K562 (cell line): Measurements from ENCODE around the gene ADAM8. TPM values are rescaled to one million over a fixed set of nuclear protein-coding genes. Genes with fewer than 3 reads are reported as not detected.

Experiments used
- ATAC-seq: fragments of 200-7000 bp; cut with Tn5 transposase; 3 replicates; pipeline ENCODE4 v1.9.1; 2020; ENCODE audit warnings: moderate library complexity
- BruUV-seq: library from RNA; stranded (reverse); fragments of 400-500 nt; replicated peaks from 2 replicates; lab custom pipeline; 2021; lab: Mats Ljungman, UMichigan
- CTCF ChIA-PET: fragments of 300-600 bp; formaldehyde crosslinking; extraction: SDS; loops from one replicate; lab custom pipeline; 2021; ENCODE audit warnings: low intra/inter-chr PET ratio; lab: Yijun Ruan, JAX
- POLR2A ChIA-PET: fragments of 300-600, 350-650 bp; sonication (Branson Sonifier 250); formaldehyde crosslinking; extraction: SDS; loops from one replicate; lab custom pipeline; 2021; ENCODE audit warnings: antibody characterized with exemption, inconsistent platforms; lab: Yijun Ruan, JAX
- DNase-seq, 4 experiments: peaks; one replicate each; pipeline versions ENCODE4 v3.0.0 to v3.0.0-alpha.2; 2011 to 2018; ENCODE audit warnings: low spot score in 3 of 4, mixed read lengths in 3 of 4; ENCODE audit errors: extremely low read depth in 1 of 4
- FAIRE-seq: peaks from 2 replicates; lab custom pipeline; 2011; peaks lifted over from hg19 to GRCh38; lab: Jason Lieb, UNC
- H2AFZ ChIP-seq: 2 replicates; pipeline ENCODE4 v1.6.0; 2011; ENCODE audit warnings: low read depth, low read length, control low read depth, inconsistent platforms
- H3K27ac ChIP-seq: fragments of 200-600 bp; 3 replicates; pipeline ENCODE4 v1.8.0; 2011; ENCODE audit warnings: low read depth, mild to moderate bottlenecking, control low read depth, inconsistent platforms, low read length, moderate library complexity, mixed read lengths; ENCODE audit errors: extremely low read depth
- H3K27me3 ChIP-seq, 2 experiments: fragments of 300-600 bp in 1 of 2; 2 replicates in 1 of 2; 3 replicates in 1 of 2; pipeline versions ENCODE4 v1.6.0 to v1.8.0; 2011; ENCODE audit warnings: inconsistent platforms in 2 of 2, low read length in 2 of 2, mild to moderate bottlenecking in 1 of 2, mixed read lengths in 1 of 2, moderate library complexity in 1 of 2; ENCODE audit not compliant: control insufficient read depth in 2 of 2, insufficient read depth in 2 of 2
- H3K36me3 ChIP-seq: fragments of 300-600 bp; 3 replicates; pipeline ENCODE4 v1.8.0; 2011; ENCODE audit warnings: mild to moderate bottlenecking, low read length, inconsistent platforms; ENCODE audit not compliant: control insufficient read depth, insufficient read depth
- H3K4me1 ChIP-seq, 2 experiments: fragments of 200-600 bp in 1 of 2; replicated peaks in 1 of 2; 2 replicates in 1 of 2; 3 replicates in 1 of 2; pipeline versions ENCODE4 v1.5.1 to v1.8.0; 2011; ENCODE audit warnings: inconsistent platforms in 2 of 2, low read length in 2 of 2, mild to moderate bottlenecking in 1 of 2, mixed read lengths in 1 of 2, moderate library complexity in 1 of 2; ENCODE audit not compliant: control insufficient read depth in 2 of 2, insufficient read depth in 2 of 2
- H3K4me2 ChIP-seq: 2 replicates; pipeline ENCODE4 v1.6.1; 2011; ENCODE audit warnings: low read length, control low read depth, inconsistent platforms, mixed read lengths; ENCODE audit not compliant: insufficient read depth
- H3K4me3 ChIP-seq: fragments of 200-600 bp; sonication (generic), shearing (Covaris generic); 2 replicates; pipeline ENCODE4 v1.5.1; 2016; ENCODE audit warnings: control low read depth, inconsistent platforms
- H3K79me2 ChIP-seq: fragments of 200-600 bp; 3 replicates; pipeline ENCODE4 v1.8.0; 2011; ENCODE audit warnings: low read length, inconsistent platforms; ENCODE audit not compliant: control insufficient read depth, insufficient read depth
- H3K9ac ChIP-seq, 2 experiments: 2 replicates each; pipeline versions ENCODE4 v1.6.0 to v1.6.1; 2011; ENCODE audit warnings: low read depth in 2 of 2, low read length in 2 of 2, control low read depth in 1 of 2, inconsistent platforms in 1 of 2, mild to moderate bottlenecking in 1 of 2, mixed read lengths in 1 of 2; ENCODE audit not compliant: insufficient read depth in 1 of 2
- H3K9me1 ChIP-seq: one replicate; pipeline ENCODE4 v1.6.0; 2011; ENCODE audit warnings: inconsistent platforms, mild to moderate bottlenecking, low read length, moderate library complexity; ENCODE audit not compliant: control insufficient read depth, insufficient read depth
- H3K9me3 ChIP-seq: replicated peaks from 2 replicates; pipeline ENCODE4 v1.5.1; 2011; ENCODE audit warnings: low read depth, low read length, inconsistent platforms; ENCODE audit not compliant: control insufficient read depth, insufficient read depth
- H4K20me1 ChIP-seq: replicated peaks from 2 replicates; pipeline ENCODE4 v1.6.1; 2011; ENCODE audit warnings: low read length, inconsistent platforms, mixed read lengths; ENCODE audit not compliant: control insufficient read depth, insufficient read depth
- CLOCK ChIP-seq: fragments of 250-450 bp; sonication (Bioruptor Pico); IDR thresholded peaks from 2 replicates; pipeline ENCODE4 v1.4.0; 2020; ENCODE audit warnings: mild to moderate bottlenecking, moderate library complexity, borderline replicate concordance
- NFYB ChIP-seq: IDR thresholded peaks from 2 replicates; pipeline ENCODE4 v1.6.1; 2011; ENCODE audit warnings: mild to moderate bottlenecking, moderate library complexity; ENCODE audit not compliant: insufficient read length; ENCODE audit errors: extremely low read depth
- RBFOX2 ChIP-seq: fragments of 200-400 bp; formaldehyde crosslinking; IDR thresholded peaks from 2 replicates; pipeline ENCODE4 v1.6.1; 2017; ENCODE audit warnings: low read depth, mild to moderate bottlenecking, low read length, moderate library complexity
- WGBS: fragments of 100-300 bp; shearing (Covaris generic); methylation state at CpG from one replicate; pipeline ENCODE4 v1.1.6; 2016; ENCODE audit warnings: low coverage, mixed read lengths; ENCODE audit not compliant: insufficient coverage; ENCODE audit errors: missing lambda C conversion rate; 5-methylcytosine and 5-hydroxymethylcytosine counted together
- in situ Hi-C: fragments of 300-500 bp; cut with MboI; formaldehyde crosslinking; loops from 4 replicates; pipeline ENCODE4 v1.15.0; 2018; ENCODE audit warnings: inconsistent platforms, mixed read lengths
- intact Hi-C: fragments of 100-400 bp; cut with micrococcal nuclease; formaldehyde crosslinking; loops from 2 replicates; pipeline ENCODE4 v1.14.2; 2022
- polyA plus RNA-seq, 8 experiments: library from polyadenylated mRNA; depleted of rRNA in 4 of 8; stranded (reverse) in 5 of 8; unstranded in 3 of 8; fragments of >200 nt; fragmentation: Nextera tagmentation in 2 of 8; fragmentation: Illumina TruSeq in 1 of 8; extraction: Ambion mirVana in 2 of 8; extraction: Trizol in 1 of 8; gene quantifications; 2 replicates each; pipeline versions ENCODE4 v1.2.1 to v1.2.3, GENCODE V29; 2011 to 2014; ENCODE audit warnings: inconsistent platforms in 1 of 8, missing spikeins in 1 of 8
- total RNA-seq, 7 experiments: library from RNA; depleted of rRNA in 6 of 7; stranded (reverse); fragments of >200 nt in 6 of 7; fragmentation: Illumina TruSeq in 2 of 7; extraction: Trizol in 2 of 7; gene quantifications; 2 replicates each; pipeline versions ENCODE4 v1.2.1 to v1.2.3, GENCODE V29; 2011 to 2021; ENCODE audit warnings: low replicate concordance in 1 of 7
- TF ChIP-seq, protein P1 (sequence below): sonication (generic); formaldehyde crosslinking; IDR thresholded peaks from 2 replicates; pipeline ENCODE4 v1.8.0; 2022; ENCODE audit warnings: missing genetic modification reagents, mild to moderate bottlenecking, borderline replicate concordance

Gene ADAM8
- total and polyA plus RNA-seq, 9 of the 15 experiments (the other 6 are each of a cell fraction or from before 2014, with no cell fraction given), result 0.07 to 7.0 (median 1.1) TPM

- no peak overlapping the region for H3K4me2 ChIP-seq
- H3K4me1 ChIP-seq, result peaks cover 20 to 48% of the 10 kb centered on the region in 2 experiments
- ATAC-seq (no peak), FAIRE-seq (no peak), DNase-seq (no peak)
- no peak overlapping the region for H2AFZ ChIP-seq
- no peak overlapping the region for H3K27ac ChIP-seq
- CTCF ChIA-PET, result no interaction called here
- H3K4me3 ChIP-seq, result no peak overlapping the region
- BruUV-seq, result no TSS peak
- H3K9ac ChIP-seq, result peak overlapping the region in 1 of 2 experiments; percentile 26; a peak in 1 of 4 replicates
- H4K20me1 ChIP-seq, result no peaks in the 10 kb centered on the region
- no peaks in the 10 kb centered on the region for H3K9me1 ChIP-seq
- POLR2A ChIA-PET, result no interaction called here
- H3K27me3 ChIP-seq, result no peaks in the 10 kb centered on the region
- no peaks in the 10 kb centered on the region for H3K9me3 ChIP-seq
- peaks cover 39% of the 10 kb centered on the region for H3K79me2 ChIP-seq
- TF ChIP-seq, protein P1, sequence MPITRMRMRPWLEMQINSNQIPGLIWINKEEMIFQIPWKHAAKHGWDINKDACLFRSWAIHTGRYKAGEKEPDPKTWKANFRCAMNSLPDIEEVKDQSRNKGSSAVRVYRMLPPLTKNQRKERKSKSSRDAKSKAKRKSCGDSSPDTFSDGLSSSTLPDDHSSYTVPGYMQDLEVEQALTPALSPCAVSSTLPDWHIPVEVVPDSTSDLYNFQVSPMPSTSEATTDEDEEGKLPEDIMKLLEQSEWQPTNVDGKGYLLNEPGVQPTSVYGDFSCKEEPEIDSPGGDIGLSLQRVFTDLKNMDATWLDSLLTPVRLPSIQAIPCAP (CRISPR knock-in tag), result no peak
- TF ChIP-seq CLOCK (CRISPR knock-in tag) (no peak), NFYB (no peak), RBFOX2 (peak; percentile 47; the same call in 1 of the 2 replicates)
- 98% methylated on average over 16 of the region's 16 CpGs for WGBS
- in situ Hi-C loops (no loop called here), intact Hi-C loops (no loop called here)
- H3K36me3 ChIP-seq, result peaks cover 37% of the 10 kb centered on the region; the same call in 2 of the 3 replicates
Observed at GRCh38 chr10:133310399-133310755, 33.7 kb upstream of the ADAM8 start.
